GM12878 (cell line): ENCODE results near the gene PSMC3. TPM values are rescaled to one million over a fixed set of nuclear protein-coding genes. Genes with fewer than 3 reads are reported as not detected.

Source experiments
- ATAC-seq: fragments of 200-7000 bp; cut with Tn5 transposase; 3 replicates; pipeline ENCODE4 v1.9.1; 2020; ENCODE audit warnings: mild to moderate bottlenecking, moderate library complexity
- BruUV-seq: library from RNA; stranded (reverse); fragments of 400-500 nt; replicated peaks from 2 replicates; lab custom pipeline; 2021; lab: Mats Ljungman, UMichigan
- CTCF ChIA-PET: fragments of 300-600 bp; sonication (Branson Sonifier 250); formaldehyde crosslinking; extraction: SDS; loops from one replicate; lab custom pipeline; 2021; ENCODE audit warnings: inconsistent platforms; lab: Yijun Ruan, JAX
- POLR2A ChIA-PET: fragments of 350-600 bp; formaldehyde crosslinking; extraction: SDS; loops from one replicate; lab custom pipeline; 2021; ENCODE audit warnings: inconsistent platforms; lab: Charles Lee
- RAD21 ChIA-PET: fragments of 300-600 bp; sonication (Branson Sonifier 250); formaldehyde crosslinking; loops from one replicate; lab custom pipeline; 2023; ENCODE audit warnings: antibody characterized with exemption; ENCODE audit not compliant: unreplicated experiment; lab: Charles Lee
- SMC1A ChIA-PET: fragments of 300-600 bp; sonication (Branson Sonifier 250); formaldehyde crosslinking; loops from one replicate; lab custom pipeline; 2023; ENCODE audit not compliant: unreplicated experiment, uncharacterized antibody; lab: Charles Lee
- DNase-seq: peaks from one replicate; pipeline ENCODE4 v3.0.0-alpha.2; 2011; ENCODE audit warnings: low read depth, low spot score
- FAIRE-seq: peaks from 3 replicates; lab custom pipeline; 2011; peaks lifted over from hg19 to GRCh38; lab: Jason Lieb, UNC
- H2AFZ ChIP-seq: 2 replicates; pipeline ENCODE4 v1.6.0; 2011; ENCODE audit warnings: low read depth, low read length, control low read depth; ENCODE audit not compliant: control insufficient read depth
- H3K27ac ChIP-seq: 2 replicates; pipeline ENCODE4 v1.5.1; 2011; ENCODE audit warnings: control low read depth; ENCODE audit not compliant: control insufficient read depth, insufficient read depth
- H3K27me3 ChIP-seq, 2 experiments: replicated peaks in 1 of 2; 2 replicates each; pipeline versions ENCODE4 v1.6.0 to v1.6.1; 2011; ENCODE audit warnings: low read length in 1 of 2; ENCODE audit not compliant: control insufficient read depth in 2 of 2, insufficient read depth in 2 of 2
- H3K36me3 ChIP-seq, 2 experiments: 2 replicates each; pipeline ENCODE4 v1.5.1; 2011; ENCODE audit warnings: low read length in 1 of 2; ENCODE audit not compliant: control insufficient read depth in 2 of 2, insufficient read depth in 2 of 2
- H3K4me1 ChIP-seq: 2 replicates; pipeline ENCODE4 v1.6.1; 2011; ENCODE audit warnings: mild to moderate bottlenecking, low read length, moderate library complexity, mixed read lengths; ENCODE audit not compliant: control insufficient read depth, insufficient read depth
- H3K4me2 ChIP-seq: 2 replicates; pipeline ENCODE4 v1.6.0; 2011; ENCODE audit warnings: control low read depth; ENCODE audit not compliant: control insufficient read depth, insufficient read depth
- H3K4me3 ChIP-seq: fragments of 200-600 bp; sonication (generic); 2 replicates; pipeline ENCODE4 v1.5.1; 2016
- H3K79me2 ChIP-seq: 2 replicates; pipeline ENCODE4 v1.6.0; 2011; ENCODE audit warnings: low read length; ENCODE audit not compliant: control insufficient read depth, insufficient read depth
- H3K9ac ChIP-seq: 2 replicates; pipeline ENCODE4 v1.8.0; 2011; ENCODE audit warnings: low read length, control low read depth, mixed read lengths; ENCODE audit not compliant: control insufficient read depth, insufficient read depth
- H3K9me3 ChIP-seq: replicated peaks from 3 replicates; pipeline ENCODE4 v1.5.1; 2011; ENCODE audit warnings: mild to moderate bottlenecking, low read length; ENCODE audit not compliant: control insufficient read depth, insufficient read depth
- H4K20me1 ChIP-seq: 2 replicates; pipeline ENCODE4 v1.6.0; 2011; ENCODE audit not compliant: control insufficient read depth, insufficient read depth
- ATF2 ChIP-seq: IDR thresholded peaks from 2 replicates; pipeline ENCODE4 v1.6.1; 2012; ENCODE audit warnings: low read length, inconsistent platforms
- BRCA1 ChIP-seq: IDR thresholded peaks from 2 replicates; pipeline ENCODE4 v1.6.1; 2011; ENCODE audit warnings: low read depth, low read length, improper control_type of control experiment
- CEBPZ ChIP-seq: fragments of 150-350 bp; IDR thresholded peaks from 2 replicates; pipeline ENCODE4 v1.6.1; 2016; ENCODE audit warnings: low read depth, low read length
- CHD4 ChIP-seq: fragments of 200-600 bp; sonication (generic); IDR thresholded peaks from 2 replicates; pipeline ENCODE4 v1.6.1; 2016; ENCODE audit warnings: mild to moderate bottlenecking
- DPF2 ChIP-seq: fragments of 450-650 bp; IDR thresholded peaks from 2 replicates; pipeline ENCODE4 v1.6.1; 2017; ENCODE audit warnings: mild to moderate bottlenecking
- E2F4 ChIP-seq: IDR thresholded peaks from 2 replicates; pipeline ENCODE4 v1.6.1; 2012; ENCODE audit warnings: low read depth, low read length, improper control_type of control experiment
- EP300 ChIP-seq, 2 experiments: fragments of 150-350 bp in 1 of 2; IDR thresholded peaks; 2 replicates each; pipeline ENCODE4 v1.6.1; 2011 to 2012; ENCODE audit warnings: low read depth in 2 of 2, low read length in 2 of 2, borderline replicate concordance in 1 of 2, improper control_type of control experiment in 1 of 2, inconsistent platforms in 1 of 2; ENCODE audit not compliant: control insufficient read depth in 1 of 2
- POLR2AphosphoS2 ChIP-seq: IDR thresholded peaks from 2 replicates; pipeline ENCODE4 v1.6.1; 2011; ENCODE audit warnings: low read depth, mild to moderate bottlenecking, low read length, improper control_type of control experiment, moderate library complexity
- RELB ChIP-seq: fragments of 450-650 bp; IDR thresholded peaks from 2 replicates; pipeline ENCODE4 v1.6.1; 2017; ENCODE audit warnings: low read depth, mild to moderate bottlenecking, moderate library complexity
- SREBF2 ChIP-seq: IDR thresholded peaks from 2 replicates; pipeline ENCODE4 v1.6.1; 2012; ENCODE audit warnings: mild to moderate bottlenecking, low read length
- SUZ12 ChIP-seq: fragments of 200-600 bp; sonication (generic); IDR thresholded peaks from one replicate; pipeline ENCODE4 v1.6.1; 2018; ENCODE audit warnings: antibody characterized with exemption, mild to moderate bottlenecking; ENCODE audit not compliant: unreplicated experiment
- WGBS: methylation state at CpG from one replicate; pipeline ENCODE4 v1.1.6; 2016; ENCODE audit warnings: low lambda C conversion rate; ENCODE audit not compliant: insufficient replicate concordance, insufficient coverage; ENCODE audit errors: missing lambda C conversion rate; 5-methylcytosine and 5-hydroxymethylcytosine counted together
- in situ Hi-C: fragments of 300-500 bp; cut with MboI; formaldehyde crosslinking; loops from 9 replicates; pipeline ENCODE4 v1.14.3; 2018; ENCODE audit warnings: mixed read lengths
- intact Hi-C: fragments of 100-400 bp; cut with micrococcal nuclease; formaldehyde crosslinking; loops from one replicate; pipeline ENCODE4 v1.14.2; 2022; ENCODE audit not compliant: unreplicated experiment
- polyA plus RNA-seq, 11 experiments: library from polyadenylated mRNA; depleted of rRNA in 4 of 11; unstranded in 6 of 11; stranded (reverse) in 5 of 11; fragments of >200 nt; fragmentation: Nextera tagmentation in 4 of 11; fragmentation: Illumina TruSeq in 1 of 11; extraction: Ambion mirVana in 4 of 11; extraction: Trizol in 1 of 11; gene quantifications; 1 replicate in 1 of 11; 2 replicates in 10 of 11; pipeline versions ENCODE4 v1.2.1 to v1.2.3, GENCODE V29; 2011 to 2016; ENCODE audit warnings: inconsistent platforms in 2 of 11, missing spikeins in 2 of 11, low read depth in 1 of 11
- total RNA-seq, 4 experiments: library from RNA; depleted of rRNA in 3 of 4; stranded (reverse); fragments of >200 nt in 3 of 4; fragmentation: Illumina TruSeq in 1 of 4; extraction: Trizol in 1 of 4; gene quantifications; 2 replicates each; pipeline versions ENCODE4 v1.2.1 to v1.2.3, GENCODE V29; 2013 to 2021

PSMC3 gene
- total and polyA plus RNA-seq, 10 of the 15 experiments (the other 5 are each of a cell fraction or from before 2014, with no cell fraction given) = 39.5 to 289 (median 155) TPM

- SMC1A ChIA-PET = interaction anchor here (1.1 kb wide), 1 partner anchor 10 kb away, joined by 3 read pairs; no protein-coding TSS in a partner anchor
These were observed 13.8 kb upstream of the PSMC3 start for GRCh38 chr11:47440054-47440476.

More at GRCh38 chr11:47440054-47440476, 13.8 kb upstream of the PSMC3 start:
- WGBS = 12% methylated on average over 2 of the region's 2 CpGs
- TF ChIP-seq E2F4 = no peak
- TF ChIP-seq SREBF2 = no peak
- TF ChIP-seq POLR2AphosphoS2 = no peak
- TF ChIP-seq RELB = no peak
- TF ChIP-seq SUZ12 = no peak
- no peak for TF ChIP-seq DPF2
- TF ChIP-seq BRCA1 = no peak
- TF ChIP-seq CHD4 = no peak
- TF ChIP-seq EP300 (IDR thresholded peaks at IDR 0.05; ENCODE audit: borderline replicate concordance in 1 of 2, control insufficient read depth in 1 of 2, low read depth in 2 of 2, low read length in 2 of 2) = no peak
- TF ChIP-seq ATF2 = no peak
- no peak for TF ChIP-seq CEBPZ
- TF ChIP-seq, all 136 proteins: peak for 0
- Histone ChIP-seq H3K4me3 (no peak overlapping the region), H3K9ac (no peak overlapping the region), H3K4me2 (no peak overlapping the region), H3K4me1 (no peaks in the 10 kb centered on the region), H3K79me2 (no peaks in the 10 kb centered on the region), H4K20me1 (no peaks in the 10 kb centered on the region), H3K9me3 (no peaks in the 10 kb centered on the region), H2AFZ (no peak overlapping the region), H3K36me3 (no peaks in the 10 kb centered on the region), H3K27me3 (no peaks in the 10 kb centered on the region; a peak in 1 of 4 replicates), H3K27ac (no peak overlapping the region)
- DNase-seq = no peak
- no peak for ATAC-seq
- RAD21 ChIA-PET = no interaction called here
- BruUV-seq = no TSS peak
- in situ Hi-C loops = no loop called here
- CTCF ChIA-PET = interaction anchor here (0.6 to 1.6 kb wide), 2 partner anchors 15 to 220 kb away, joined by 4 to 8 read pairs; no protein-coding TSS in a partner anchor
- intact Hi-C loops = no loop called here
- POLR2A ChIA-PET = interaction anchor here (0.6 kb wide), 1 partner anchor 281 kb away, joined by 3 read pairs; no protein-coding TSS in a partner anchor
- FAIRE-seq = no peak
